GM18907 (cell line): ENCODE results near the gene IL1A.

Source experiments
- ATAC-seq: cut with Tn5 transposase; IDR thresholded peaks from one replicate; pipeline ENCODE4 v1.9.1; 2021; ENCODE audit warnings: mild to moderate bottlenecking, moderate library complexity; ENCODE audit not compliant: unreplicated experiment

The IL1A gene

GRCh38 chr2:112728029-112728362 is 56.3 kb downstream of the IL1A start:
- no peak for ATAC-seq

DNA sequence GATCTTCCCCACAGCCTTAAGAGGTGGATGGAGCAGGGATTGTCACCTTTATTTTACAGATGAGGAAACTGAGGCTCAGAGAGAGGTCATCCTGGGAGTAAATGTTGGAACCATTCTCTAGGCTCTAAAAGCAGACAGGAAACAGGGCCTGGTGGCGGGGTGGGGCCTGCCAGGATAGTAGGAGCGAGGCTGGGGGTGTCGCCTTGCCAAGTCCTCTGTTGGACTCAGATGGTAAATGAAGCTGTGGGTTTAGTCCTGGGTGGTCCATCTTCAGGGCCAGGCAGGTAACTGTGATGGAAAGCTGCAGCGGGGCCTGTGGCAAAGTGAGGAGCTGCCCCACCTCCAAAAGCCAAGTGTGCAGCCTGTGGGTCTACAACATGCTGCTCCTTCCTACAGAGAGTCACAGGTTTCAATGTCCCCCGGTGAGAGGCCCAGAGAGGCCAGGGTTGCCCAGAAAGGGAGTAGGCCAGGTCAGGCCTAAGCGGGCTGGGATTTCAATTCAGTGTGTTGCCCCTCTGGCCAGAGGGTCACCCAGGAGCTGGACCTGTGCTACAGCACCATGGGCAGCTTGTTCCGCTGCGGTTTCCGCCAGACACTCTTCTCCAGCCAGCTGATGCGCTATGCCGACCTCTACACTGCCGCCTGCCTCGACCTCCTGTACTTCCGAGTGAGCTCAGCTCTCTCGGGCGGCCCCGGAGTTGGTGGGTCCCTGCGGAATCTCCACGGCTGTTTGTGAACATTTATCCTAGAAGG is 56.8 kb downstream of the IL1A start:
- ATAC-seq, result no peak

GRCh38 chr2:112726487-112727190 is 57.7 kb downstream of the IL1A start:
- ATAC-seq, result peak; percentile 79

DNA sequence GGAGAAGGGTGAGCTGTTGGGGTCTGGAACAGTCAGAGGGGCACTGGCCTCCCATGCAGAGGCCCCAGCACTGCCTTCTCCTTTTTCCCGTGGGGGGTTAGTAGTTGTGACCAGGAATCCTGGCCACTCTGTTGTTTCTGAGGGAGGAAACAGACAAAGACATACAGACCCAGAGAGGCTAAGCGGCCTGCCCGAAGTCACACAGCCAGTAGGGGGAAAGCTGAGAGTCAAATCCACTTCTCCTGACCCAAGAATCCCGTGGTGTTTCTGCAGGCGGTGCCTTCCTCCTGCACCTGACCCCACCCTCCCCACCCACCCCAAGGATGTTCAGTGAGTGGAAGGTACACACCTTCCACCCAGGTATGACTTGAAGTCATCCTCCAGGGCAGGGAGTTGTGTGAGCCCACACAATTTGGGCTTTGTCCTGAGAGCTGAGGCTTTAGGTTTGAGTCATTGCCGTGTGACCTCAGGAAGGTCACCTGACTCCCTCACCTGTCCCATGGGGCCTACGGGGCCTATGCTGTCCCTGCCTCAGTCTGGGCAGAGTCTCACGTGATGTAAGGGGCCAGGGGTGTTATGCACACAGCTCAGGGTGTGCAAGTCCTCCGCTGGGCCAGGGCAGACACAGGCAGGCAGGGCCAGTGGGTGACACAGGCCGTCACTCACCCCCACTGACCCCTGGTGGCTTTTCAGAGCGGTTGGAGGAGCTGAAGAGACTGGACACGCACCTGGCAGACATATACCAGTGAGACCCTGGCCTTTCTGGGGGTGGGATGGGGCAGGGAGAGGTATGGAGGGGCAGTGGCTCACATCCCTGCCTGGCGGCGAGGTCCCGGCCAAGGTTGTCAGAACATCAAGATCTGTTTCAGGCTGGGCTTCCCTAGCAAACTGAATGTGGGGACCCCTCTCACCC is 58.5 kb downstream of the IL1A start:
- ATAC-seq, result peak; percentile 61

GRCh38 chr2:112724591-112725525 is 59.4 kb downstream of the IL1A start:
- no peak for ATAC-seq

DNA sequence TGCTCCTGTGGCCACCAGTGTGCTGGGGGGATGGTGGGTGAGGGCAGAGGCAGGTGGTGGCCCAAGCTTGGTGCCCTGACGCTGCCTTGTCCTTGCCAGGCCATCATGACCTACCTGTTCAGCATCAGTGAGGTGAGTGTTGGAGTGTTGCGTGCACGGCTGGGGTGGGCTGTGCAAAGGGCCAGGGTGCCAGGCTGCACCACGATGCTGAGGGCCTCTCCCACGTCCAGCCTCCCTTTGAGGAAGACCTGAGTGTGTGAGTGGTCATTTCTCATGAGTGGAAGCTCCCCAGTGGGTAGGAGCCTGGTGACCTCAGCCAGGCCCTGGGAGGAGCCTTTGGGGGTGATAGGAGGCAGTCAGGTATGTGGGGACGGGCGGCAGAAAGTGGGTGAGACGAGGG is 60.3 kb downstream of the IL1A start:
- ATAC-seq, result no peak
